NCI-H510A treated with DMSO at 0.1 percent for 48 hours (cell line): Measurements from ENCODE around the gene FHOD3.
A peak's percentile ranks its signal among the peaks of the same experiment; 100 is the strongest.
"Not testable (repeated sequence)": the region's sequence is repeated elsewhere in the genome, so short reads cannot be mapped to it uniquely, and the experiment has no call there.

Experiments
- DNase-seq: peaks from one replicate; lab custom pipeline; 2025; lab: John Stamatoyannopoulos, UW

The FHOD3 gene

DNA sequence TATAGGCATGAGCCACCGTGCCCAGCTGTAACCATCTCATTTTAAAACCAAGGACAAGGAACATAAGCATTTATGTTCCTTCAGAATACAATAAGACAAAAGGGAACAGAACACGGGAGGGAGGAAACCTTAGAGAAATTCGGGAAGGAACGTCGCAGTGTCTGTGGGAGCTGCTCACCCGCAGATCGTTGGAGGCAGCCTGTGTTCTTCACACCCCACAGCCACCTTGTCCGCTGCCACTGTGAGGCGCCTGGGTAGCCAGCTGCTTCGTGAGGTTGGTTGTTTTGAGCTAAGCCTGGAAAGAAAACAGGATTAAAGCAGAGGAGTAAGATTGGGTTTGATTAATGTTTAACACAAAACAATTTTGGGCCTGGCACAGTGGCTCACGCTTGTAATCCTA, 250.0 kb downstream of the FHOD3 start:
- DNase-seq: no peak

DNA sequence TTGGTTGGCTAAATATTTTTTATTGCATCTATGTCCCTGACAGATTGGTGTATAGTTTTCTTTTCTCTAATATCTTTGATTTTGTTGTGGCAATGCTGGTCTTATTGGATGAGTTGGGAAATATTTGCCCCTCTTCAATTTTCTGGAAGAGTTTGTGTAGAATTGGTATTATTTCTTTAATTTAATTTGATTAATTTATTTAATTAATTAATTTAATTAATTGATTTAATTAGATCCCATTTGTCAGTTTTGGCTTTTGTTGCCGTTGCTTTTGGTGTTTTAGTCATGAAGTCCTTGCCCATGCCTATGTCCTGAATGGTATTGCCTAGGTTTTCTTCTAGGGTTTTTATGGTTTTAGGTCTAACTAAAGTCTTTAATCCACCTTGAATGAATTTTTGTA, 253.8 kb downstream of the FHOD3 start:
- DNase-seq: not testable (repeated sequence)

DNA sequence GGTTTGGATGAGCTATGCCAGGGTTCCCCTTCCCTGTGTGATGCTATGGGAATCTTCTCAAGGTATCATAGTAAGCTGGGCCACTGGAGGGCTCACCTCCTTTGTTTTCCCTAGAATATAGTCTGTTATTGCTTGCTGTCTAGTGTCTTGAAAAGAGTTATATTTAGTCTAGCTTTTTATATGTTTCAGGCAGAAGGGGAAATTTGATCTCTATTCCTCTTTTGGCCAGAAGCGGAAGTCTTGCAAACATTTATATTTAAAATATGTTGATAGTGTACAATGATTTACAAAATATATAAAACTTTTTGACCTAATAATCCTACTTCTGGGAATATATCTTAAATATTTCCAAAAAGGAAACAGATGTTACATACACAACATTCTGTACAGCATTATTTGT, 260.7 kb downstream of the FHOD3 start:
- DNase-seq: no peak

DNA sequence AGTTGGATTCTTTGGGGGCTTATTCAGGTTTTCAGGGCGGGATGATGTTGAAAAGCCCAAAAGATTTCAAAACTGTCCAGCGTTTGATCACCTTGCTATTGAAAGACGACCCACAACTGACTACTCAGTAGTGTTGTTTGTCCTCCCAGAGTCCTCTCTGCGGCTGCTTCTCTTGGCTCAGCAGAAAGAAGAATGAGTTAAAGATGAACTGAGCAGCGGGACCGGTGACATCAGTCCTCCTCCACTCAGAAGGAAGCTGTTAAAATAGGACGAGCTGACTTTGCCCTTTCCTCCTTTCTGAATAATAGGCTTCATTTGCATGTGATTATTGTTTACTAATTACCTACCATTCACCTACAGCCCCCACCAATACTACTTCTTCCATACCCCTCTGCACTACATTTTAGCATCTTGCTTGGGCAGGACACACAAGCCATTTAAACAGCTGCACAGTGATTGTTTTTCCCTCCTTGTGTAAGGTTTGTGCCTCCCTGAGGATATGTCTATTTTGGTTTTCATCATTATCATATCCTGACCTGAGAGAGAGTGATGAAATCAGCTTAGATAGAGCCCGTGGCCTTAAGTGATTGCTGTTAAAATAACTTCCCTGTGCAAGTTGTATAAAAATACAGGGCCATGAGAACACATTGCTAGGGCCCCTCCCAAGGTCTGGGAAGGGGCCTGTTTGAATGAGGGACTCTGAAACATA, 261.8 kb downstream of the FHOD3 start:
- no peak for DNase-seq

DNA sequence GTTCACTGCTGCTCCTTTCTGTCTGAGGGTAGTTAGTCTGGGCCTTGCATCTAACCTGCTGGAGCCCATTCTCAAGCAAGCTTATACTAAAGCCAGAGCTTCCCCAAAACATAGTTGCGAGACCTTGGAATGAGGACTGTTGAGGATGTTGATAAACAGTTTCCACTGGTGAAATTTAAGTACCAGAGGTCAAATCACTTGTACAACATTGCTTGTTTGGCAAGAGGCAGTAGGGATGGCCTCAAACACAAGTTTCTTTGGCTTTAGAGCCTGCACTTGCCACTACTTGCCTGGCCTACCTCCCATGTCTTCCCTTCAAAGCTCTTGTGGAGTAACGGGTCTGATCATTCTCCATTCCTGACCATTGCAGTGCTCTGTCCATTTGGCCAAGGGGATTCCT, 262.7 kb downstream of the FHOD3 start:
- DNase-seq: no peak

DNA sequence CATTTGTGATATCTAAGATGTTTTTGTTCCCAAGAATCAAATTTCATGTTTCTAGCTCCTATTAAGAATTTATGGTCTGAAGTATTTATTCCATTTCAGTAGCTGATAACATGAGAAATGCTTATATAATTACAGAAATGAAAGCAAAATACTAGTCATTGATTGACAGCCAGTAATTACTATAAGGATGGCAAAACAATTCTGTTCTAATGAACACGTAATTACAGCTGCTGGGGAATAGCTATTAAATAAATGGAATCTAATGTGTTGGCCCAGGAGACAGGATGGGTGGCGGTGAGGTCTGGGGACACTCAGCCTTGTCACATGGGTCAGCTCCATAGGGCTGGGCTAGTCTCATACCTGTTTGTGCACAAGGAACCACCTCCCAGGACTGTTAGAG, 263.5 kb downstream of the FHOD3 start:
- DNase-seq: no peak

DNA sequence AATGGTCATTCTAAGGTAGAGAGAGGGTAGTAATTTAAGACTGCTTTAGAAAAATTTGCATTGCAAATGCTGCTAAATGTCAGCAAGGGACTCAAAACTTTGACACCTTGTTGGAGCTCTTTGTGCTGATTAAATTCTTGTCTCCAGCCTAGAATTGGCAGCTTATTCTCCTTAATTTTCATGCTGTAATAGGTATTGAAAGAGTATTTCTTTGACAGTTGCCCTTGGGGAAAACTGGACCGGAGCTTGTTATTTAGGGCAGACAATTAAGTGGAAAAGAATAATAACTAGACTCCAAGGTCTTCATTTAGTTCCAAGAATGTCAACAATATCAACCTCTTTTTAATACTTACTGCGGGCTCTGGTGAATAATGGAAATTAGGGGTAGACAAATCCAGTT, 267.3 kb downstream of the FHOD3 start:
- DNase-seq: no peak

DNA sequence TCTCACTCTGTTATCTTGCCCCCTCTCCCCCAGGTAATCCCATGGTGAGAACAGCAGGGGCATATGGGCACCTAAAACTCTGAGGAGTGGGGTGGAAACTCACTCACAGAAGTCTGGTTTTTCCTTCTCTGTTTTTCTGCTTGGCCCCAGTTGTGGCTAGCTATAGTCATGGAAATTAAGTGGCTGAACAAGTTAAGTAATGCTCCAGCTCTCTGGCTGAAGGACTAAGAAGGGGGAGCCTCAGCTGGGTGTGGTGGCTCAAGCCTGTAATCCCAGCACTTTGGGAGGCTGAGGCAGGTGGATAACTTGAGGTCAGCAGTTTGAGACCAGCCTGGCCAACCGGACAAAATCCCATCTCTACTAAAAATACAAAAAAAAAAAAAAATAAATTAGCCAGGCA, 270.3 kb downstream of the FHOD3 start:
- no peak for DNase-seq

DNA sequence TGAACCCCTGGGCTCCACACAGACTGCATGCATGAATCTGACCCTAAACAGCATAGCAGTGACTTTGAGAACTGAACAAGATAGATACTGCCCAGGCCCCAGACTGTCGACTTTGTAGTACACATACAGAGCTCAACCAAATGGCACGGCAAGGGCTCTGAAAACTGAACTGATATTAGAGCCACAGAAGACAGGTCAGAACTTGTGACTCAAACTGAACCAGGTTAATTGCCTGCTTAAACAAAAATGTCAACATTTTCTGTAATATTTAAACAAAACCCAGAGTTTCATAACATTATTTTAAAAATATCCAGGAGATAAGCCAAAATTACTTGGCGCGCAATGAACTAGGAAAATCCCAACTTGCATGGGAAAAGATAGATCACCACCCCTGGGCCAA, 271.0 kb downstream of the FHOD3 start:
- DNase-seq: no peak

DNA sequence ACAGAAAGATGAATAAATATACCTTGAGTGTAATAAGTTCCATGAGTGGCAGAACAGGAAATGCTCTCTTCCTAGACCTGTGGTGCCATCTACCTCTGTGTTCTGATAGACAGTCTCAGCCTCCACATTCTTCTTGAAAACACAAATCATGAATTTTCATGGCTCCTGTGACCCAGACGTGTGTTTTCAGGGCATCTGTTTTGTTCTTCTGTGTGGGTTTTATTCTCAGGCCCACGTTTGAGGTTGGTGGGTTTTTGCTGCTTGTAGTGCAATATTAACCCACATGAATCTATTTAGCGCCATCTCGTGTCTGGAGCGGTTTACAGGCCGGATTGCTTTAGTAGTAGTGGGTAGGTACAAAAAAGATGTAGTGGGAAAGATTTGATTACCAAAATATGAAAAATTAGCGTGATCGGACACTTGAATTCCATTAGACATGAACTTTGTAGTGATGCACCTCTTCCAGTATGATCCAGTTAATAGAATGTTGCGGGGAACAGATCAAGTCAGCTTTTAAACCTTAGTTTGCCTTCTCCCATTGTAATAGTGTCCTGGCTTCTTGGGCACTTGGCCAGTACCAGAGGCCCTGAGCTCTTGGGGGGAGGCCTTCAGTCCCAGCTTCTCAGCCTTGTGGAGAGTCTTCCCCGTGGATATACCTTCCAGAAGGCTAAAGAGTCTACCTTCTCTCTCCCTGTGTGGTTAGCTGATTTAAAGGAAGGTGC, 274.8 kb downstream of the FHOD3 start:
- DNase-seq: peak; percentile 82

DNA sequence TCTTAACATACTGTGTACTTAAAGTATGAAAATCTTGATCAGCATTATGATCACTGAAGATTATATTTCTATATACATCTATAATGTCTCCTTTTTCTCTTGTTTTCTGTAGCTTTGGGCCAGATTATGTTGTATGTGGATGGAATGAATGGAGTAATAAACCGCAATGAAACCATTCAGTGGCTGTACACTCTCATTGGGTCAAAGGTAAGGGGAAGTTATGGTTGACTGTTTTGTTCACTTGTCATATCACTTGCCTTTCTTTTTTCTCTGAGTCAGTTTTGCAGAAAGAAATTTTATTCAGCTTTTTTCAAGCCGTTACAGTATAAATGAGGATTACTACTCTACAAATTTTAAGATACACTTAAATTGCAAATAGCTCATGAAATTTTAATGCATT, 278.8 kb downstream of the FHOD3 start:
- DNase-seq: no peak

DNA sequence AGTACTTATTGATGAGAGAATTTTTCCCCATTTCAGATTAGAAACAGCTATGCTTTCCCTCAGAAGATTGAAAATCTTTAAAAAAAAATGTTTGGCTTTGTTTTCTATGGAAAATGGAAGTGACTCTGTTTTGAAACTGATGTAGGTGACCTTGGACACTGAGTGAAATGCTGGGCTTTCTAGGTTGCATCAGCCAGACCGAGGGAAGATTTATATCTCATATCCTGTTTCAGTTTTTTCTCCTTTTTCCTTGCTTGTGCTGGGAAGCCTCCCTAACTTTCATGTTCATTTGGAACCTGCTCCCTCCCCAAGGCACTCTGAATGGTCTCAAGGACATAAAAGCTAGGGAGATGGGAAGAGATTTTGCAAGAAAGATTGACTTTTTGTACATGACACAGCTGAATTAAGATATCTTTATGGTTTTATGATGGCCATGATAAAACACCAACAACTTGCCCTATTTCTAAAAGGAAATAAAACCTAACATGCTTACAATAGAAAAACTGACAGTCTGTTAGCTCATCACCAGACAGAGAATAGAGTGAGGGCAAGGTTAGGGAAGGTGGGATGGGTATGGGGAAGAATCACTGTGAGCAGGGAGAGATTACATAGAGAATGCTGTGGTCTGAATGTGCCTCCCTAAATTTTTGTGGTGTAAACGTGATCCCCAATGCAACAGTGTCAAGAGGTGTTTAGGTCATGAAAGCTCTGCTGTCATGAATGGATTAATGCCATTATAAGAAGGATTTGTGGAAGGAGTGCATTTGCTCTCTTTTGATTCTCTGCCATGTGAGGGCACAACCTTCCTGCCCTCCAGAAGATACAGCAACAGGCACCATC, 281.6 kb downstream of the FHOD3 start:
- DNase-seq: no peak

DNA sequence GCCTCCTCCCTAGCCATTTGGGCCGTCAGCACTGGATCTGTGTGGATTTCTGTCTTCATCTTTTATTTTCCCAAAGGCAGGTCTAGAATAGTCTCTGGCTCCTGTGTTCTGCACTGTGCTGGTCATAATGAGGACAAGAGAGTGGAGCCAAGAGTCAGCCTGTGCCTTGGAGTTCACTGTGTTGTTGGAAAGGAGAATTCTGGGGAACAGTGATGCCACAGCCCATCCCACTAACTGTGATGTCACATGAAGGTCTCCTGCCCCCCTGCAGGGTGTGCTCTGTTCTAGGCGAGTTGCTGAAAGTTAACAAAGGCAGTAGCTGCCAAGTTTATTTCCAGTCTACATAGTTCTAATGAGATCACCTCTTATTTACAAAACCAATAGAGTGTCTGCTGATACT, 282.8 kb downstream of the FHOD3 start:
- DNase-seq: no peak

DNA sequence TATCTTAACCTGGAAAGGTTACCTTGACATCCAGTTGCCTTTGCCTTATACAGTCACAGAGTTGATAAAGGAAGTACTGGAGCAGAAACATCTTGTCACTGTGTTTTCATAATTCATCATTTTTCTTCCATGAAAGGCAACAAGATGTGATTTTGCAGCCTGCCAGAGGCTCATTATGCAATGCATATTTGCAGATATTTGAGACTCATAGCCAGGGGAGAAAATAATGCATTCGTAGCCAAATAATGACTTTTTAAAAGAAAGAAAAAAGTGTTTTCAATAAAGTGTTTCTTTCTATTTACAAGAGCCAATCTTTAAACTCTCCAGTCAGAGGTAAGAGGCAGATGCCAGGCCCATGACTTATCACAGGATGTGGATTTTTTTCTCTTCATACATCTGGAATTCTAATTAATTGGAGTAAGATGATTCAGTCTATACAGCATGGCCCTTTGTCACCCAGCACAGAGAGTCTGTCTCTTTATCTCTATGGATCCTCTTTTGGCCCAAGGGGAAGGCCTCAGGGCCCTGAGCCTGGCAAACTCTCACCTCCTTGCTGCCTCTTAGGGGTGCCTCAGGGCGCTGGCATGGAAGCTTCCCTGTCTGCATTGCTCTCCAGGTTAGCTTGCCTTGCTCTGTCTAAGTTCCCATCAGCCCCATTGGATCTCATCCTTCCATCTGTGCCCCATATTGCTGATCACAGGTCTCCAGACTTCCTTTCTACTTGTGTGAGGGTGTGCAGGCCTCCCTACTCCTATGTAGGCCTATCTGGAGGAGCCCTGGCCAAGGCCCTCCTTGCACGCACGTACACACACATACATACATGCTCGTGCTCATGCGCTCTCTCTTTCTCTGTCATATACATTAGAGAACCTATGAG, 283.6 kb downstream of the FHOD3 start:
- DNase-seq: no peak

DNA sequence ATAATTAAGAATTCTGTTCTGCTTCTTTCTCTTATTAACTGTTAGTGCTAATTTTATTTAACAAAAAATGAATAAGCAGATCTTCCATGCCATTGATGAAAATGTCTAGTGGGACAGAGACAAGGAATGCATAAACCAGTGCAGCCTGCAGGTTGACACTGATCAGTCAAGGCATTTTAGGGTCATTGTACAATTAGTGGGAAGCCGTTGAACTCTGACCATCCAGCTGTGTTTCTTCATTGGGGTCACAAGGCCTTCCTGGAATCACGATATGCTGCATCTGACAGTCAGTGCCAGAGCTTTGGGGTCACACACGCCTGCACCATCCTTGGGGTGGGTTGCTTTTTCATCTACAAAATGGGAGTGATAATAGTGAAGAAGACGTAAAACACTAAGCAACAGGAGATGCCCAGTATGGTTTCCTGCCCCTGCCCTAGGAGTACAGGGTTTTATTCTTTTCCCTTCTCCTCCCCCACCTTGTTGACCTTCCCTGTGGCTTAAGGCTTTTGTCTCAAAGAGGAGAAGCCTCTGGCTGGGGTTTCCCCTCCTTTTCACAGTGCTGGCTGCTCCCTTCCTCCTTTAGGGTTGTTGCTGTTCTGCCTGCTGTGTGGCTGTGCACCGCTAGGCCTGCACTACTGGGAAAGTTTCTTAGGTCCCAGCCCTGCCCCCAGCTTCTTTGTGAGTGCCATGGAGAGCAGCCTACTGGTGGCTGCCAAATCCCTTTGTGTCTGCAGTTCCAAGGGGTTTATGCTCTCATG, 285.7 kb downstream of the FHOD3 start:
- DNase-seq: no peak

DNA sequence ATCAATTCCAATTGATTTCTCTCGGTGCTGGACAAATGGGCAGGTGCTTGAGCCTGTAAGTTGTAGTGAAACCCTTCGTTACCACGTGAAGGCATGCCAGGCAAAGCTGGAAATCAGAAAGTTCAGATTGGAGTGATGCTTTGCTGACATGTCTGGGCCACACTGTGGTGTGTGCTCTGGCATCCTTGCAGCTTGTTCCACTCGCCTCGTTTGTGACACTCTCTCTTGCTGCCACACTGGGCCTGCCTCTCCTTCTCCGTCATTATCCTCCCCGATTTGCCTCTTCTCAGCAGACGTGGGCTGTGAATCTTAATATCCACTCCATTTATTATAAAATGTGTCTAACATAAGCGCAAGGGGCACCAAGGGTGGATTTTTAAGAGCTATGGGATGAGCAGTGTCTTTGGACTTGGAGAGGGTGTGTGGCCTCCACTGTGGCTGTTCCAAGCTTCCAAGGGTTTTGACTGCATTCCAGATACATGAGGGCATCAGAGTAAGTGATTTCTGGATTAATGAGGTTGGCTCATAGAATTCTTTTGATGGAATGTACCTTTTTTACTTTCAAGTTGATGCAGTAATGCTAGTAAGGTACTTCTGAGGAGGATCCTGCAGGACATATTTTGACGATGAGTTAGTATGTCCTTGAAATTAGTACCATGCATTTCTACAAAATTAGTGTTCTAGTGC, 292.5 kb downstream of the FHOD3 start:
- no peak for DNase-seq

DNA sequence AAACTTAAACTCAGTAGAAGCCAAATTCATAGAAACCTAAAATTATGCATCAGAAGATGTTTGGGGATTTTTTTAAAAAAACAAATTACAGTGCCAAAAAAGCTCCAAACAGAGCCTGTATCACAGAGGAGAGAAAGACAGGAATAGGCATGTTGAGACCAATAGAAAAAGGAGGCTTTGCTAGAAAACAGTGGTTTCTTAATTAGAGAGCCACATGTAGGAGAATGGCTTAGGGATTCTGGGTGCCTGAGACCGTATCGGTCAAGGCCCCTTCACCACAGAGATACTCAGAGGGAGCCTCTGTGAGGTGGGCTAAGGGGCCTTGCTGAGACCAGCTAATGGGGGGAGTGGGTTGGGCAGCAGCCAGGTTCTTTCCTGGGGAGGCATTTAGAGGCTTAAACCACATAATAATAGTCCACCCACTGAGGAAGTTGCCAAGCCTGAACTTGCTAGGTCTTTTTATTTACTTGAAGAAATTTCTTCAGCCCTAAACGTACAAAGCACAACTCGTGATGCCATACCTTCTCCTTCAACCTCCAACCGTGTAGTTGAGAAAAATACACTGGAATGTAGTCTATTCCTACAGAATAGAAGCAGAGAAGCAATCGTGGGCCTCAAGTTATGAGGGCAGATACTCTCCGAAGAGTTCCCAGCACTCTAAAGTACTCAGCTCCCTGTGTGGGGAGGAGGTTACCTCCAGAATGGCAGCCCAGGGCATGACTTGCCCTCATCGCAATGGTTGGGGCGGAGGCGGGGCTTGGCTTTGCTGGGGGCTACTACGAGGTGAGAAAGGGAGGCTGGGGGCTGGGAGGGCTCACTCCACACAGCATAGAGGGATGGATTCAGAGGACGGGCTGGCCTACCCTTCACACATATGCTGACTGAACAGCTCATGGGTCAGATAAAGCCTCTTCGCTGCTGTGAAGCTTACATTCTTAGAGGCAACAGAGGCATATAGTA, 293.4 kb downstream of the FHOD3 start:
- no peak for DNase-seq

DNA sequence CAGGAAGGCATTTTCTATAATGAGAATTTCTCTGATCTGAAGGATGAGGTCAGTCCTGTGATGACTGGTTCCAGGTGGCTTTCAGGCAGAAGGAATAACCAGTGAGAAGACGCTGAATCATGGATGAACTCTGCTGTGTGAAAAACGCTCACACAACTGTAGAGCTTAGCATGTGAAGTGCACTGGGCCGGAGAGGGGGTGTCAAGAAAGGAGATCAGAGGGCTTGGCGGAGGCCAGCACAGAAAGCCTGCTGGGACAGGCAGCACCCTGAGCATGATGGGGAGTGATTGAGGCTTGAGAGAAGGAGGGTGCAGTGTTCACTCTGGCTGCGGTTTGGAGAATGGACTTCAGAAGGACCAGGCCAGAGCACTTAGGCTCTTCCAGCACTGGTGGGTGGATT, 294.8 kb downstream of the FHOD3 start:
- no peak for DNase-seq

DNA sequence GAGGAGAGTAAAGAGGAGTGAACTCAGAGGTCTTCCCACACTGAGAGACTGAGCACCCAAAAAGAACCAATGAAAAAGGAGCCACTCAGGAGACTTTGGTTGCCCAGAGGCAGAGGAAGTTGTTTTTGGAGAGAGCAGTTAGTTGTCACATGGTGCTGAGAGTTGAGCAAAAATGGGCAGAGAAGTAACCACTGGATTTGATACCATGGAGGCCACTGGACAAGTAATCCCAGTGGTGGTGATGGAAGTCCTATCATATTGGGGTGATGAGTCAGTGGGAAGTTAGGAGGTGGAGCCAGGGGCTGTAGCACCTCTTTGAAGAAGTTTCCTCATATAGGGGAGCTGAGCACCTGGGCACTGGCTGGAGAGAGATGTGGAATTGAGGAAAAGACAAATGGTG, 295.5 kb downstream of the FHOD3 start:
- no peak for DNase-seq
